ENCODE measurements around the gene MAGI3. TPM values are rescaled to one million over a fixed set of nuclear protein-coding genes. Genes with fewer than 3 reads are reported as not detected.

Gene MAGI3
- total RNA-seq, 1 donor from 2014 or later: 7.0 TPM

DNA sequence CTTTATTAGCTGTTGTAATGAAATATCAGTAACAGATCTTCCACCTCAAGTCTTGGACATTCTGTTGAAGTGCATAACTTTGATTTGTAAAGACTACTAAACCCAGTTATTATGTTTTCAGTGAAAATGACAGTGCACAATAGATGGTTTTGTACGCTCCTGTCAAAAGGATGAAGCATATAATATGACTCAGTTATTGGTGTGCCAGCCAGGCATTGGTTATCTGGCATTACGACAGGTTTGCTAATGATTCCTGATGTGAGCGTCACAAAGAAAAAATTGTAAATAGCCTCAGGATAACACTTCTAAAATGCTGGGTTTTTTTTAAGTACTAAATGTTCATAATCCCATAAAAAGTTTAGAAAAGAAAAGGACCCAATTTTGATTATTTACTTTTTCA lies 147.9 kb downstream of the MAGI3 start:
- H3K27ac Mint-ChIP-seq (ENCODE audit: unreplicated experiment): peak overlapping the region; percentile 36
- TF ChIP-seq CTCF (IDR thresholded peaks at IDR 0.05): no peak
- no peaks in the 10 kb centered on the region for H3K36me3 Mint-ChIP-seq (ENCODE audit: unreplicated experiment)
- no peak for DNase-seq (ENCODE audit: extremely low spot score, unreplicated experiment)
- no peaks in the 10 kb centered on the region for H3K9me3 Mint-ChIP-seq (ENCODE audit: unreplicated experiment)
- no peaks in the 10 kb centered on the region for H3K27me3 Mint-ChIP-seq (ENCODE audit: unreplicated experiment)
- peaks cover 52% of the 10 kb centered on the region for H3K4me1 Mint-ChIP-seq (ENCODE audit: unreplicated experiment)
- H3K4me3 Mint-ChIP-seq (ENCODE audit: unreplicated experiment): no peak overlapping the region

DNA sequence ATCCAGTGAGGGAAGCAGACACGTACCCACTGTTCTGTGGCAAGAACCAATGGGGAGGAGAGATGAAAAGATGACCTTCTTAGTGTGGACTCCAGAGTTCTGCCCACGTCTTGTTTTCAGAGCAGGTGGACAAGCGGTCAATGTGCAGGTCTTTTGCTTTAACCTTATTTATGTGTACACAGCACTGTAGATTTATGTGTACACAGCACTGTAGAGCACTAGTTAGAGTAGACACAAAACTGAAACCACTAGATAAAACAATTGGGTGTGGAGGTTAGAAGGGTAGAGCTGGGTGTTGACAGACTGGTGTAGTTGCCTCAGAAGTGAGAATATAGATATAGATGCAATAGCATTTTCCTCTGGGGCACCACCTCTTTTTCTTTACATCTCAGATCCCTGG lies 150.0 kb downstream of the MAGI3 start:
- Mint-ChIP-seq H3K36me3 (ENCODE audit: unreplicated experiment) (no peaks in the 10 kb centered on the region), H3K4me3 (ENCODE audit: unreplicated experiment) (no peak overlapping the region), H3K27ac (ENCODE audit: unreplicated experiment) (no peak overlapping the region), H3K27me3 (ENCODE audit: unreplicated experiment) (no peaks in the 10 kb centered on the region), H3K9me3 (ENCODE audit: unreplicated experiment) (no peaks in the 10 kb centered on the region), H3K4me1 (ENCODE audit: unreplicated experiment) (peaks cover 38% of the 10 kb centered on the region)
- TF ChIP-seq CTCF (IDR thresholded peaks at IDR 0.05): no peak
- no peak for DNase-seq (ENCODE audit: extremely low spot score, unreplicated experiment)

DNA sequence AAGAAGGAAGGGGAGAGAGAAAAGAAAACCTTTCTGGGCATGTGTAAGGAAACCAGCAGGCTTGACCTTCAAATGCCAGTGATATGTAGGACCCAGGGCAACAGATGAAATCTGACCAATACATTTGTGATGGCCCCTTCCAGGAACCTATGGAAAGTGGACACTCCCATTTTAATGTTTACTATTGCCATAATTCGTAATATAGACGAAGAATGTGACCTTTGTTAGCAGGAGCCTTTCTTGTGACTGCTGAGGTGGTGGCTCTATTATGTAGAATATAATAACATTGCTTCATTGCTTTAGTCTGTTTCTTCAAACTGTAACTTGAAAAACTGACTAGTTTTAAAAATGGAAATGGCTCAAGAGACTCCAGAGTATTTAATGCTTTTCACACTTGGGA lies 150.8 kb downstream of the MAGI3 start:
- no peaks in the 10 kb centered on the region for H3K9me3 Mint-ChIP-seq (ENCODE audit: unreplicated experiment)
- no peak for TF ChIP-seq CTCF (IDR thresholded peaks at IDR 0.05)
- H3K4me1 Mint-ChIP-seq (ENCODE audit: unreplicated experiment): peaks cover 32% of the 10 kb centered on the region
- H3K27me3 Mint-ChIP-seq (ENCODE audit: unreplicated experiment): no peaks in the 10 kb centered on the region
- no peak overlapping the region for H3K27ac Mint-ChIP-seq (ENCODE audit: unreplicated experiment)
- no peak for DNase-seq (ENCODE audit: extremely low spot score, unreplicated experiment)
- no peaks in the 10 kb centered on the region for H3K36me3 Mint-ChIP-seq (ENCODE audit: unreplicated experiment)
- H3K4me3 Mint-ChIP-seq (ENCODE audit: unreplicated experiment): no peak overlapping the region

DNA sequence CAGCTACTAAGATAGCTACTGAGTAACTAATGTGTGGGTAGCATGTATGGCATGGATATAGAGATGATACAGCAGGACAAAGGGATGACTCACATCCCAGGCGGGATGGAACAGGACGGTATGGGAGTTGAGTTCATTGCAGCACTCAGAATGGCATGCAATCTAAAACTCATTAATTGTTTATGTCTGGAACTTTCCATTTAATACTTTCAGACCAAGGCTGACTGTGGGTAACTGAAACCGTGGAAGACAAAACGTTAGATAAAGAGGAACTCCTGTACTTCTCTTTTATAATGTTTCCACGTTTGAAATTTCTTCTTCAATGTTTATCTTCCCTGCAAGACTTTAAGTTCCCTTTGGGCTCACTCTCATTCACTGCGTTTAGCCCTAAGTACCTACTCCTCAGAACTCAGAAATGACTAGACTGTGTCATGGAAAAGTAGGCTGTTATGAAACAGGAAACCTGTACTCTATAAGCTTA lies 151.9 kb downstream of the MAGI3 start:
- Mint-ChIP-seq H3K36me3 (ENCODE audit: unreplicated experiment) (no peaks in the 10 kb centered on the region), H3K9me3 (ENCODE audit: unreplicated experiment) (no peaks in the 10 kb centered on the region), H3K4me1 (ENCODE audit: unreplicated experiment) (peaks cover 26% of the 10 kb centered on the region), H3K4me3 (ENCODE audit: unreplicated experiment) (no peak overlapping the region), H3K27me3 (ENCODE audit: unreplicated experiment) (no peaks in the 10 kb centered on the region), H3K27ac (ENCODE audit: unreplicated experiment) (peak overlapping the region; percentile 83)
- no peak for DNase-seq (ENCODE audit: extremely low spot score, unreplicated experiment)
- no peak for TF ChIP-seq CTCF (IDR thresholded peaks at IDR 0.05)

DNA sequence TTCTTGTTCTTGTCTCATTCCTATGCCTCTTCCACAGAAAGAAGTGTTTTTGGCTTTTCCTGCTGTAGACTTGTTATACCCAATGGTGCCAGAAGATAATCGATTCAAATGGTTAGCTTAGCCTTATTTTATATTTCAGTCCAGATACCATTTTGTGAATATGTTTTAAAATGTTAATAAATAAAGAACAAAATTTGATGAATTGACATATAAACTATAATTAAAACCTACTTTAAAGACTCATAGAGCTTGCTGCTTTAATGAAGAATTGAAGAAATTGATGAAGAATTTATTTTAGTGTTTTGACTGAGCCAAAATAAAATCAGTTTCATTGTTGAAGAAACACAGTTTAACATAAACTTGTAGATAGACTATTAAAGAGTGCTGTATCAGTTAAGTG lies 152.8 kb downstream of the MAGI3 start:
- no peak for TF ChIP-seq CTCF (IDR thresholded peaks at IDR 0.05)
- H3K4me3 Mint-ChIP-seq (ENCODE audit: unreplicated experiment): no peak overlapping the region
- H3K27me3 Mint-ChIP-seq (ENCODE audit: unreplicated experiment): no peaks in the 10 kb centered on the region
- H3K4me1 Mint-ChIP-seq (ENCODE audit: unreplicated experiment): peaks cover 26% of the 10 kb centered on the region
- no peaks in the 10 kb centered on the region for H3K9me3 Mint-ChIP-seq (ENCODE audit: unreplicated experiment)
- no peak for DNase-seq (ENCODE audit: extremely low spot score, unreplicated experiment)
- H3K36me3 Mint-ChIP-seq (ENCODE audit: unreplicated experiment): no peaks in the 10 kb centered on the region
- H3K27ac Mint-ChIP-seq (ENCODE audit: unreplicated experiment): no peak overlapping the region
